Type B pancreatic cell (in vitro differentiated cells): ENCODE data around the gene RET. TPM values are rescaled to one million over a fixed set of nuclear protein-coding genes. Genes with fewer than 3 reads are reported as not detected.

Experiments
- DNase-seq: peaks from one replicate; pipeline ENCODE4 v3.0.0; 2021; ENCODE audit warnings: mixed read lengths; ENCODE audit not compliant: unreplicated experiment; ENCODE audit errors: extremely low spot score
- H3K27ac Mint-ChIP-seq: 2 replicates; pipeline ENCODE4 v1.8.0; 2021; ENCODE audit warnings: mild to moderate bottlenecking, mixed read lengths
- H3K27me3 Mint-ChIP-seq: 2 replicates; pipeline ENCODE4 v1.8.0; 2021; ENCODE audit warnings: mixed read lengths
- H3K36me3 Mint-ChIP-seq: 2 replicates; pipeline ENCODE4 v1.8.0; 2021; ENCODE audit warnings: mixed read lengths
- H3K4me1 Mint-ChIP-seq: one replicate; pipeline ENCODE4 v1.8.0; 2021; ENCODE audit warnings: mixed read lengths; ENCODE audit not compliant: unreplicated experiment
- H3K4me3 Mint-ChIP-seq: 2 replicates; pipeline ENCODE4 v1.8.0; 2021; ENCODE audit warnings: mild to moderate bottlenecking, mixed read lengths
- H3K9me3 Mint-ChIP-seq: 2 replicates; pipeline ENCODE4 v1.8.0; 2021; ENCODE audit warnings: mixed read lengths
- CTCF ChIP-seq: fragments of 200-600 bp; sonication (generic); conservative IDR thresholded peaks from 2 replicates; pipeline ENCODE4 v1.5.0; 2021; ENCODE audit warnings: antibody characterized with exemption, mild to moderate bottlenecking
- total RNA-seq: library from RNA; stranded (reverse); gene quantifications from 2 replicates; pipeline ENCODE4 v1.2.1, GENCODE V29; 2021; ENCODE audit warnings: low replicate concordance

RET gene
- total RNA-seq, 1 donor from 2014 or later = 8.2 TPM

GRCh38 chr10:43065761-43066160 is 11.1 kb upstream of the RET start:
- Mint-ChIP-seq H3K27ac (no peak overlapping the region), H3K27me3 (peaks cover 12% of the 10 kb centered on the region), H3K36me3 (no peaks in the 10 kb centered on the region), H3K9me3 (no peaks in the 10 kb centered on the region), H3K4me1 (peaks cover 9% of the 10 kb centered on the region), H3K4me3 (no peak overlapping the region)
- DNase-seq = no peak
- TF ChIP-seq CTCF = no peak

- H3K36me3 Mint-ChIP-seq = no peaks in the 10 kb centered on the region
- peaks cover 9% of the 10 kb centered on the region for H3K4me1 Mint-ChIP-seq
- no peak for TF ChIP-seq CTCF
- no peak for DNase-seq
- no peaks in the 10 kb centered on the region for H3K9me3 Mint-ChIP-seq
- no peak overlapping the region for H3K27ac Mint-ChIP-seq
- H3K27me3 Mint-ChIP-seq = peaks cover 19% of the 10 kb centered on the region
- H3K4me3 Mint-ChIP-seq = no peak overlapping the region
Observed at GRCh38 chr10:43066481-43066880, 10.4 kb upstream of the RET start.

GRCh38 chr10:43067391-43068135 is 9.3 kb upstream of the RET start:
- DNase-seq = no peak
- Mint-ChIP-seq H3K9me3 (no peaks in the 10 kb centered on the region), H3K36me3 (no peaks in the 10 kb centered on the region), H3K27ac (no peak overlapping the region), H3K27me3 (peaks cover 27% of the 10 kb centered on the region), H3K4me1 (peaks cover 9% of the 10 kb centered on the region), H3K4me3 (no peak overlapping the region)
- no peak for TF ChIP-seq CTCF

GRCh38 chr10:43068136-43068395 is 8.8 kb upstream of the RET start:
- H3K4me3 Mint-ChIP-seq = no peak overlapping the region
- no peaks in the 10 kb centered on the region for H3K36me3 Mint-ChIP-seq
- no peak for TF ChIP-seq CTCF
- no peak overlapping the region for H3K27ac Mint-ChIP-seq
- H3K9me3 Mint-ChIP-seq = no peaks in the 10 kb centered on the region
- peaks cover 32% of the 10 kb centered on the region for H3K27me3 Mint-ChIP-seq
- DNase-seq = no peak
- H3K4me1 Mint-ChIP-seq = peaks cover 9% of the 10 kb centered on the region

- Mint-ChIP-seq H3K9me3 (no peaks in the 10 kb centered on the region), H3K27ac (no peak overlapping the region), H3K4me1 (peaks cover 9% of the 10 kb centered on the region), H3K4me3 (no peak overlapping the region), H3K36me3 (no peaks in the 10 kb centered on the region), H3K27me3 (peaks cover 38% of the 10 kb centered on the region)
- no peak for TF ChIP-seq CTCF
- no peak for DNase-seq
Observed at GRCh38 chr10:43068471-43069210, 8.2 kb upstream of the RET start.
